ENCODE results near the gene SARNP. TPM values are rescaled to one million over a fixed set of nuclear protein-coding genes. Genes with fewer than 3 reads are reported as not detected.

The SARNP gene
- total and polyA plus RNA-seq, 2 experiments from 2014 or later, result 103 to 118 TPM

DNA sequence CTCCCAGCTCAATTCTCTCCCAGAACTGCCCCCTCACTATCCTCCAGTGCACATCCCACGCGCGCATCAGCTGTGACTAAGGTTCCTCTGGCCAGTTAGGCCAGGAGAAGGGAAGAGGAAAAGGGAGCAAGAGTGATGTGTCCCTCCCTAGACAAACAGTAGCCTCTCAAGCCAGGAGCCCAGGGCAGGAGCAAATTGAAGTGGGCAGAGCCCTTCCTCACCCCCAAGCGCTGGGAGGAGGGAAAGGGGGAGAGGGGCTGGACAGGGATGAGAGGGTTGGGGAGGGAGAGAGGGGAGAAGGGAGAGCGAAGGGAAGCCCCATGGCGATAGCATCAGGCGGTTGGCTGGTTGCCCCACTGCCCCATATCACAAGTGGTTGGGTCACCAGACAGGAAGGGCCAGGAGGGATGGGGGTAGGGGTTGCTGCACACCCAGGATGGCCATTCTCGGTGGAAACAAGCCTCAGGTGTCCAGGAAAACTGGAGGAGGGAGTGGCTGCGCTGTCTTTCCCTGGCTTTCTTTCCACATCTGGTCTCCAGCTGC lies 89.8 kb downstream of the SARNP start:
- peak; percentile 73 for DNase-seq (ENCODE audit: low spot score)
- Histone ChIP-seq H3K36me3 (replicated peaks; ENCODE audit: insufficient read depth, low read depth) (no peaks in the 10 kb centered on the region), H3K9me2 (replicated peaks; ENCODE audit: insufficient read depth) (no peaks in the 10 kb centered on the region), H3K9me3 (ENCODE audit: low read depth) (no peaks in the 10 kb centered on the region), H3K27me3 (no peaks in the 10 kb centered on the region), H3K79me2 (peaks cover 54% of the 10 kb centered on the region), H3K4me1 (ENCODE audit: insufficient read depth) (peaks cover 22% of the 10 kb centered on the region), H3K4me2 (peak overlapping the region; percentile 81), H2AFZ (no peak overlapping the region), H4K20me1 (ENCODE audit: insufficient read depth, poor library complexity, severe bottlenecking) (peaks cover 26% of the 10 kb centered on the region), H3K27ac (peak overlapping the region; percentile 99), H3K4me3 (peak overlapping the region; percentile 97)
- TF ChIP-seq EZH2phosphoT487 (IDR thresholded peaks at IDR 0.05; ENCODE audit: low read depth, severe bottlenecking, unreplicated experiment) (no peak), CTCF (IDR thresholded peaks at IDR 0.05; ENCODE audit: poor library complexity) (no peak)
- 14% methylated on average over 5 of the region's 9 CpGs for WGBS (ENCODE audit: low lambda C conversion rate, missing lambda C conversion rate)

GRCh38 chr12:55726971-55727370 lies 90.6 kb downstream of the SARNP start:
- H3K4me3 ChIP-seq, result peak overlapping the region; percentile 97
- H3K79me2 ChIP-seq, result peaks cover 54% of the 10 kb centered on the region
- H3K4me2 ChIP-seq, result peak overlapping the region; percentile 81
- 41% methylated on average over 8 of the region's 10 CpGs for WGBS (ENCODE audit: low lambda C conversion rate, missing lambda C conversion rate)
- H3K4me1 ChIP-seq (ENCODE audit: insufficient read depth), result peaks cover 27% of the 10 kb centered on the region
- H2AFZ ChIP-seq, result no peak overlapping the region
- H4K20me1 ChIP-seq (ENCODE audit: insufficient read depth, poor library complexity, severe bottlenecking), result peaks cover 26% of the 10 kb centered on the region
- DNase-seq (ENCODE audit: low spot score), result no peak
- H3K36me3 ChIP-seq (replicated peaks; ENCODE audit: insufficient read depth, low read depth), result no peaks in the 10 kb centered on the region
- H3K27me3 ChIP-seq, result no peaks in the 10 kb centered on the region
- no peaks in the 10 kb centered on the region for H3K9me3 ChIP-seq (ENCODE audit: low read depth)
- no peaks in the 10 kb centered on the region for H3K9me2 ChIP-seq (replicated peaks; ENCODE audit: insufficient read depth)
- peak overlapping the region; percentile 99 for H3K27ac ChIP-seq
- TF ChIP-seq CTCF (IDR thresholded peaks at IDR 0.05; ENCODE audit: poor library complexity) (no peak), EZH2 (IDR thresholded peaks at IDR 0.05; ENCODE audit: borderline replicate concordance) (no peak), EZH2phosphoT487 (IDR thresholded peaks at IDR 0.05; ENCODE audit: low read depth, severe bottlenecking, unreplicated experiment) (no peak)

- H3K79me2 ChIP-seq, result peaks cover 42% of the 10 kb centered on the region
- H4K20me1 ChIP-seq (ENCODE audit: insufficient read depth, poor library complexity, severe bottlenecking), result peaks cover 26% of the 10 kb centered on the region
- H2AFZ ChIP-seq, result no peak overlapping the region
- TF ChIP-seq CTCF (IDR thresholded peaks at IDR 0.05; ENCODE audit: poor library complexity) (no peak), EZH2phosphoT487 (IDR thresholded peaks at IDR 0.05; ENCODE audit: low read depth, severe bottlenecking, unreplicated experiment) (no peak), EZH2 (IDR thresholded peaks at IDR 0.05; ENCODE audit: borderline replicate concordance) (no peak)
- no peaks in the 10 kb centered on the region for H3K27me3 ChIP-seq
- H3K36me3 ChIP-seq (replicated peaks; ENCODE audit: insufficient read depth, low read depth), result no peaks in the 10 kb centered on the region
- peak overlapping the region; percentile 81 for H3K4me2 ChIP-seq
- H3K9me2 ChIP-seq (replicated peaks; ENCODE audit: insufficient read depth), result no peaks in the 10 kb centered on the region
- no peak for DNase-seq (ENCODE audit: low spot score)
- 67% methylated on average over 3 of the region's 3 CpGs for WGBS (ENCODE audit: low lambda C conversion rate, missing lambda C conversion rate)
- no peak overlapping the region for H3K27ac ChIP-seq
- H3K9me3 ChIP-seq (ENCODE audit: low read depth), result no peaks in the 10 kb centered on the region
- H3K4me3 ChIP-seq, result no peak overlapping the region
- peaks cover 18% of the 10 kb centered on the region for H3K4me1 ChIP-seq (ENCODE audit: insufficient read depth)
These were observed 92.0 kb downstream of the SARNP start for GRCh38 chr12:55725556-55725955.

All from hepatocyte (in vitro differentiated cells).